Stimulated activated CD8-positive, alpha-beta memory T cell treated with anti-CD3 and anti-CD28 coated beads, Interleukin-15, amount 100 ng/mL, for 48 hours (primary cell): ENCODE results near the gene NTSR1.

Experiments
- DNase-seq, 2 donors: peaks; one replicate each; pipeline ENCODE4 v3.0.0-alpha.2; 2020; ENCODE audit warnings: low read depth in 2 of 2

The NTSR1 gene

GRCh38 chr20:62708591-62709536 is at the start of gene NTSR1:
Gene NTSR1, plus strand, starts transcription at chr20:62708836. Its CDS starts 372 bp downstream, at chr20:62709208.
- no peak for DNase-seq

GRCh38 chr20:62659488-62660239 is 49.0 kb upstream of the NTSR1 start:
- no peak for DNase-seq

- no peak for DNase-seq
Observed at GRCh38 chr20:62660240-62660615, 48.4 kb upstream of the NTSR1 start.

- DNase-seq = no peak
Observed at GRCh38 chr20:62660768-62661167, 47.9 kb upstream of the NTSR1 start.

GRCh38 chr20:62661647-62662046 is 47.0 kb upstream of the NTSR1 start:
- DNase-seq = no peak

- DNase-seq = no peak
Observed at GRCh38 chr20:62662422-62662821, 46.2 kb upstream of the NTSR1 start.

GRCh38 chr20:62663145-62664018 is 45.3 kb upstream of the NTSR1 start:
- DNase-seq = no peak

GRCh38 chr20:62664019-62664971 is 44.3 kb upstream of the NTSR1 start:
- DNase-seq = no peak

GRCh38 chr20:62665153-62665754 is 43.4 kb upstream of the NTSR1 start:
- no peak for DNase-seq

GRCh38 chr20:62665826-62666735 is 42.6 kb upstream of the NTSR1 start:
- DNase-seq = no peak

- no peak for DNase-seq
Observed at GRCh38 chr20:62666736-62667529, 41.7 kb upstream of the NTSR1 start.

GRCh38 chr20:62667530-62668440 is 40.9 kb upstream of the NTSR1 start:
- no peak for DNase-seq

GRCh38 chr20:62668441-62669027 is 40.1 kb upstream of the NTSR1 start:
- DNase-seq = no peak

- no peak for DNase-seq
Observed at GRCh38 chr20:62669249-62669648, 39.4 kb upstream of the NTSR1 start.

- no peak for DNase-seq
Observed at GRCh38 chr20:62670156-62670555, 38.5 kb upstream of the NTSR1 start.

GRCh38 chr20:62670998-62671397 is 37.6 kb upstream of the NTSR1 start:
- no peak for DNase-seq

GRCh38 chr20:62671765-62672164 is 36.9 kb upstream of the NTSR1 start:
- DNase-seq = no peak
